DMS53 treated with DMSO at 0.1 percent for 48 hours (cell line): ENCODE data around the gene RASGRP3.

ENCODE experiments used
- DNase-seq: peaks from one replicate; lab custom pipeline; 2025; ENCODE audit not compliant: unreplicated experiment; lab: John Stamatoyannopoulos, UW

Gene RASGRP3

DNA sequence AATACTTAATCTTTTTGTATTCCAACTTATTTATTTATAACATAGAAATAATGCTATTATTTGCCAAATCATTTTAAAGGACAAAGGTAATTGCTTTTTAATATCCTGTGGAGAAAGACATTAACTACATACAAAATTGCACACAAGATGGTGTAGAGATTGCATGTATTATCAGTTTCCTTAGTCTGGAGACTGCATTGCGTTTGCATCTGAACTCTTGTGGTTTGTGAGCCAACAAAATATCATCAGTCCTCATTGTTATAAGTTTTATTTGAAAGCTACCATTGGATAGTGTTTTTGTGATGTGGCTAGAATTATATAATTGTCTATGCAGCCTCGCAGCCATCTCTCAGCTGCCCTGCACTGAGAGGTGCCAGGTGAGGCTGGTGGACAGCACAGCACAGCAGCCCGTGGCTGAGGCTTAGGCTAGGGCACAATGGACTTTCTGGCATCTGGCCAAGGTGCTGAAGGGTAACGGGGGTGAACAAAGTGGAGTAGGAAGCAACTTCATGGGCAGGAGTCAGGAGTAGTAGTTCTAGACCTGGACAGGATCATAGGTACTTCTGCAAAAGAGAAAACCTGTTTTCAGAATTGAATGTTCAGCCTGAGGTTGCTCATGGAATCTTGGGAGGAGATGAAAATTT is 15.1 kb downstream of the RASGRP3 start:
- no peak for DNase-seq

DNA sequence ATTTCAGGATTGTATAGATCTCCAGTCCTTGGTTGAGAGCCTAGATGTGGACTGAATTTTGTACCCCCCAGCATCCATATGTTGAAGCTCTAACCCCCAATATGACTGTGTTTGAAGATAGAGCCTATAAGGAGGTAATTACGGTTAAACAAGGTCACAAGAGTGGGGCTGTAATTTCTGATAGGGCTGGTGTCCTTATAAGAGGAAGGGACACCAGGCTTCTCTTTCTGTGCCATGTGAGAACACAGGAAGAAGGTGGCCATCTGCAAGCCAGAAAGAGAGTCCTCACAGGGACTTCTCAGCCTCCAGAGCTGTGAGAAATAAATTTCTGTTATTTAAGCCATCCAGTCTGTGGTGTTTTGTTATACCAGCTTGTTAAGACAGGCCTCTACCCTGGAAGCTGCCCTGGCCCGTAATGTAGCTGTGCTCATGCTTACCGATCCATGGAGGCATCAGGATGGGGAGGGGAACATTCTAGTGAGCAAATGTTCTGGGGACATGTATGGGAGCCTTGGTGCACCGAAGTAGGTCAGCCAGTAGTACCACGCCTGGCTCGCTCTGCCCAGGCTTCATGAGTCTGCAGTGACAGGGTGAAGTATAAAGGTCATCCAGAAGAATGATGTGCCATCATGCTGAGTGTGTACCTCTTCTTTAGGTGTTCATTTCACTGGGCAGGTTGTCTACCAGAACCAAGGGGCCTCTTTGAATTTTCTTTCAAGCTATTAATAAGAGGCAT is 16.1 kb downstream of the RASGRP3 start:
- no peak for DNase-seq

DNA sequence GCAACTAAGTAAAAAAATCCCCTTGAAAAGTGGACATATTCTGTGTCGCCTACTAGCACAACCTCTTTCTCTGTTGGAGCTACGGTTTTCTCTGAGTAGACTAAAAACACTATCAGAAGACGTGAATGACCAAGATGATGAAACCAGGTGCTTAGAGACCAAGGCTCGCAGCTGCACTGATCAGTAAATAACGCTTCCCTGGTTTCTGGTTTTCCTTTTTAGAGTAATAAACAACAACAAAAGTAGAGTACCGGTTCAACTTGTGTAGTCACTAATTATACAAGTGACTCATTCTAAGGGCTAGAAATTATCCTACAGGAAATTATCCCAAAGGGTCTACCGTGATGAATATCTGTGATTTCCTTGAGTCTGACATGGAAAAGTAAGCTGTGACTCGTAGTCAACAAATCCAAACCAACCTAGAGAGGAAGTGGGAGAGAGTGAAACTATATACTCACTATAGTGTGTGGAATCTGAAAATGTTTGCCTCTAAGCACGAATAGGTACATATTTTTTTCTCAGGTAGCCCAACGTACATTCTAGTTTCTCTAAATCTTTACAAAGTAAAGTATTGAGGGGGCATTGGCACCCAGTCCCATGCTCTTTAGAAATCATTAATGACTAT is 17.8 kb downstream of the RASGRP3 start:
- no peak for DNase-seq

DNA sequence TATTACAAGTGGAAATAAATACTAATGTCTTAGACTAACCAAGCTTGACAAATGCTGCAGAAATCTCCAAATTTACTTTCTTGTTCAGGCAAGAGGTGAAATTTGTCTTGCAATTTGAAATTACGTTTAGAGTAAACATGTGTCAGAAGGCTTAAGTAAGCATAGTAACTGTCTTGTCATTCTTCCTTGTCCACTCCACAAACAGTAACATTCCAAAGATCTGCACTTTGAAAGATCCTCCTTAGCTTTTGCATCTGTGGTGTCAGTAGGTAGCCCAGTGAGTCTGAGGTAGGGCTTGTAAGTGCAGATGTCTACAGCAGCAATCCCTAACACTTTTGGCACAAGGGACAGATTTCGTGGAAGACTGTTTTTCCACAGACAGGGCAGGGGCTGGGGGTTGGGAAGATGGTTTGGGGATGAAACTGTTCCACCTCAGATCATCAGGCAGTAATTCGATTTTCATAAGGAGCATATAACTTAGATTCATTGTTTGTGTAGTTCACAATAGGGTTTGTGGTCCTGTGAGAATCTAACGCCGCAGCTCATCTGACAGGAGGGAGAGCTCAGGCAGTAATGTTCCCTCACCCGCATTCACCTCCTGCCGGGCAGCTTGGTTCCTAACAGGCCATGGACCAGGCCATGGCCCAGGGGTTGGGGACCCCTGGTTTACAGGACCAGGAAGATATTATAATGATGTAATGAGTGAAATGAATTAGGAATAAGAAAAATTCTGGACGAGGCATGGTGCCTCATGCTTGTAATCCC is 18.6 kb downstream of the RASGRP3 start:
- DNase-seq, result no peak

DNA sequence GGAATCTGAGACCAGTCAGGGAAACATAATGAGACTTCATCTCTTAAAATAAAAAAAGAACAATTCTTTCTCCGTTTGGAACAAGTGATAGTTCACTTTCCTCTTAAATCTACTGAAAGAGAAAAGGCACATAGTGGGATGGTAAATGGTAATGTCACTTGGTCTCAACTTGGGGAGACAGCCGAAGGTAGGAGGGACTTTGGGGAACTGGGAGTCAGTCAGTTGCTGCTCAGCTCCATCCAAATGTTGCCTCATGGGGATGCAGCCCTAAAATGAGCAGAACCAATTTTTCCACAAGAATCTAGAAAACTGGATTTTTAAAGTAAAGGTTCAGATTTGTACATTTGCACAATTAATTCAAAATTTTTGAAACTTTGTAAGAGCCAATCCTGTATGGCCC is 19.2 kb downstream of the RASGRP3 start:
- no peak for DNase-seq

DNA sequence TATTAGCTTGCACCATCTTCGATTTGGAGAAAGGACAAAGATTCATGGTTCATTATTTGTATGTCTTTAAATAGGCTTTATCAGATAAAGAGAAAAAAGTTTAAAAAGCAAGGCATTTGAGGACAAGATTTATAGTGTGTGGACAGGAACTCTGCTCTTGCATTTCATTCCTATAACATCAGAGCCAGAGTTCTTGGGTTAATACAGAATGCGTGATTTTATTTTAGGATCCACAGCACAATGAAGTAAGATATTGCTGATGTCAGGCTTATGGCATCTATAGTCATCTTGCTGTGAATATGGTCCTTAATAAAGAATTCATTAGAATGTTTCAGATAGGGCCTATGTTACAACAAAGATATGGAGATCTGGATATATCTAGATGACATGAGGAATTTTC is 19.7 kb downstream of the RASGRP3 start:
- no peak for DNase-seq

DNA sequence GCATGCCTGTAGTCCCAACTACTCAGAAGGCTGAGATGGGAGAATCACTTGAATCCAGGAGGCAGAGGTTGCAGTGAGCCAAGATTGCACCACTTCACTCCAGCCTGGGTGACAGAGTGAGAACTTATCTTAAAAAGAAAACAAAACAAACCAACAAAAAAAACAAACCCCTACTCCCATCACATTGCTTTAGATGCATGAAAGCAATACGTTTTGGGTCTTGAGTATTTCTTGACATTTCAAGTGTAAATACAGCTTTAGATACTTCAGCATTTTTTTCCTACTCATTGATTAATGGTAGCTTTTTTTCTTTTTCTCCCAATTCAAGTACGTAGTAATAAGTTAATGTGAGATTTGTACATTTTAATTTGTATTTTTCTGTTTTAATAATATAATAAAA is 20.3 kb downstream of the RASGRP3 start:
- DNase-seq, result no peak

DNA sequence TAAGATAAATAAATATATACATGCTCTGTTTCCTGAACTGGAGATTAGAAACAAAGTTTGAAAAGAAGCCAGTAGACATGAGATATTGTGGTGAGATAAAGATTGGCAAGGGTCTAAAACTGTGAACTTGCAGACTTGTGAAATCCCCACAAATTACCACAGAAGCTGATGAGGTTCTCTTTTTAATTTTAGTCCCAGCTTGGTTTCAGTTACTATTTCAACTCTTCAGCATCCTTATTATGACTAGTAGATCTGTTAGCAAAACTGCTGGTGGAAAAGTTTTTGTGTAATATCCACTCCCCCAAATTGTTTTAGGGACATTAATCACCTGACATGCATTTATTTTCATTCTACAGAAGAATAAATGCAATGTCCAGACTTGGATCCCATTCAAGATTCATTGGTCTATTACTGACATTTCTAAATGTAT is 20.8 kb downstream of the RASGRP3 start:
- no peak for DNase-seq

DNA sequence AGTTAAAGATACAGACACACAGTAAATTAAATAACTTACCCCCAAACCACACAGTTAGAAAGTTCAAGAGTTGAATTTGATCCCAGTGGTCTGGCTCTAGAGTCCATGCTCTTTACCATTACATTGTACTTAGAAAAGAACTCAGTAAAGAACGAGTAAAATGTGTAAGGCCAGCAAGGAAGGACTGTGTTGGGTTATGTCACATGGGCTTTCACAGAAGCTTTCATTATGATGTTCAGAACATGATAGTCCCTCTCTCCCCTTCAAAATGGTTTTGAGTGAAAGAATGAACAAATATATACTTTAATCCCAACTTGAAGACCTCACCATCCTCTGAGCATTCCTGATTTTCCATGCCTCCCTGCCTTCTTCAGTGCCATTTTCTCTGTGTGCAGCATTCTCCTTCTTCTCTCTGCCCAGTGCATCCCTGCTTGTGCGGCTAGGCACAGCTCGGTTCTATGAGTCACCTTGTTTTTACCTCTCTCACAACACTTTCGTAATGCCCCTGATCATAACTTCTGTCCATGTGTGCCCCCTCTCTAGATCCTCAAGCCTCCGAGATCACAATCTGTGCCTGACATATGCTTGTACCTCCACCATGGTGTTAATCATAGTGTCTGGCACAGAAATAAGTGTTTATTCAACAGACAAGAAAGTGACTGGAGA is 22.0 kb downstream of the RASGRP3 start:
- DNase-seq, result no peak

DNA sequence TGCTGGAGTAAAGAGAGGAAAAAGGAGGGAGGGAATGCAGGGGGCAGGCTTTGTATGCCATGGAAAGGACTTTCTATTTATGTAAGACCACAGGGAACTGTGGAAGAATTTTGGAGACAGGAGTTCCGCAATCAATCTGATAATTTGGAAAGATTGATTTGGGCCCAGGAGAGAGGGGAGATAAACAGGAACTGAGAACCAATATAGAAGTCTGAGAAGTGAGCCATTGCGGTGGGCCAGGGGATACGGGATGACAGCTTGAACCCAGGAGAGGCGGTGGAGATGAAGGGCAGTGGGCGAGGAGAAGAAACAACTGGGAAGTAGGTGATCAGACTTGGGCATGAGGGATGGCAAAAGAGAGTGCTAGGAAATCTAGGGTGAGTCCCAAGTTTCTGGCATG is 23.7 kb downstream of the RASGRP3 start:
- no peak for DNase-seq

DNA sequence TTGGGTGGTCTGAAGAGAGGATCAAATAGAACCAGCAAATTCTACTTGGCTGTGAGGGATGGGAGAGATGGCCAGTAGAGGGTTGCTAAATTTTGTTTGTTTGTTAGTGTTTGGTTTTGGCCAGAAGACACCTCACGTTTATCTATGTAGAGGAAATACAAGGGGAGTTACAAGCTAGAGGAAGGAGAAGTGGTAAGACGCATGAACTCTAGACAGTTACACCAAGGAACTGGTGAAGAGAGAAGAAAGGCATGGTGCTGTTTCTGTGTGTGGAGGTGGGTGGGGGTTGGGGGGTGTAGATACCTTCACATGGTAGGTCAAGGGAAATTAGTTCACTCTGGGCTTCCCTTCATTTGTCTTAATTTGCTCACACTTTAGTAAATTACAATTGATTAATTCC is 25.6 kb downstream of the RASGRP3 start:
- no peak for DNase-seq

DNA sequence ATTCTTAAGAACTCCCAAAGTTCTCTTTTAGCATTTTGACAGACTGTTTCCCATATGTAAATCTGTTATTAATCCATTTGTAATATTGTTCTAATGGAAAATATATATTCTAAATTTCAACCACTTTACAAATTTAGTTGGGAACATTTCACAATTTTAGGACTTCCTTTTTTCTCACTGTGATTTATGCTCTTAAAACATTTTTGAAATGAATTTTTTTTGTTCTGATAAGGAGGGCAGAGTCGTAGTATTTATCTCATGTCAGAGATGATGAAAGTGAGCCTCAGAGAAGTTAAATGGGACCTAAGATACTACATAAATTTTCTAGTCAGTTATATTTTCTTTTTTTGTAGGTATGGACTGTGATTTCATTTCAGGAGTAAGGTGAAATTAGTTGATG is 26.6 kb downstream of the RASGRP3 start:
- no peak for DNase-seq

DNA sequence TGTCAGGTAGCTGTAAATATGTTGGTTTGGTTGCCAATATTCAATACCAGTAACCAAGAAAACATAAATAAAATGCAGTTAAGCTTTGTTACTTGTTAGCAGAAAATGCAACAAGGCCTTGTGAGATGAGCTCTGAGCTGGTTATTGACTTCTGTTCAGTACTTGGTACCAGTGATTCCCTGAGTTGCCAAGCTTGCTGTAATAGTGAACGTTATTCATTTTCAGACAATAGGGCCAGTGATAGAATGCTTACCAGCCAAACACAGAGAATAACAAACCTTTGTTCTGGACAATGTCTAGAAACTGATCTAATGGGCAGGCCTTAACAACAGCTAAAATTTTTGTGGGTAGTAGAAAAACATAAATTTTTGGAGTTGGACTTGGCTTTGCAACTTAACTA is 29.5 kb downstream of the RASGRP3 start:
- no peak for DNase-seq

DNA sequence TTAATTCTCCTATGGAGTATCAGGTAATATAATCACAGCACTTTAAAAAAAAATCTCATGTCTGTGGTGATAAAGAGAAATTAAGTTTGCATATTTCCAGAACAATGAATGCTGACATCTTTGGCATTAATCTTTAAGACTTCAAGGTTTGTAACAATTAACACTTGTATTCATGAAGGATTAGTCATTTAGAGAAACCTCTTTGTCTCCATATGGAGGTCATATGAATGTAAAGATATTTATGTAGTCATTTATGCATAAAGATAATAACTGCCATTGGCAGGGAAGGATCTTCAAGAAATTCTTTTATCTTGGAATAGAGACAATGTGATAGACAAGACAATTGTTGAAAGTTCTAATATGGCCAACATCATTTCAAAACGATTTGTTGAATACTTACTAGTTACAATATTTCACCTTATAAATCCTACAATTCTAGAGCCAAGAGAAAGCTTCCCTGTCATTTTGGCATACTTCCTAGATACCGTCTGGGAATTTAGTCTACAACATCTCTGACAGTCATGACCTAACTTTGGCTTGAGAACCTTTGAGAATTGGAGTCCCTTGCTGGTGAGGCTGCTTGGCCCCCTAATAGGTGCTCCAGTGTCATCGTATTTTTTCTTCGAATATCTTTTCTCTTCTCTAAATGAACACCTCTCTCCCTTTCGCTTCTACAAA is 33.6 kb downstream of the RASGRP3 start:
- no peak for DNase-seq

DNA sequence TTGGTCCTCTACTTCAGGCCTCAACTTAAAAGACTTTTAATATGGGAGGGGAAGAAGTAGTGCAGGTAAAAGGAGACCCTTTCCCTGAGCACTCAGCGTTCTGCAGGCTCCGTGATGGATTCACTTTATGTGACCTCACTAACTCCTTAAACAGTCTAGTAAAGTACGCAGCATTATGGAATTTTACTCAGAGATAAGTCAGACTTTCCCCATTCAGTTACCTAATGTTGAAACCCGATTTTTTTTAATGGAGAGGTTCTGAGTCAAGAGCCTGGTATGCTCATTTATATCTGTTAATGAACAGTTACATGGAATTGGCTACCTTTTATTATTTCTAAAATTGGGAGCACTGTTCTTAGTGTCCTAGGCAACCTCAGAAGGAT is 34.1 kb downstream of the RASGRP3 start:
- no peak for DNase-seq

DNA sequence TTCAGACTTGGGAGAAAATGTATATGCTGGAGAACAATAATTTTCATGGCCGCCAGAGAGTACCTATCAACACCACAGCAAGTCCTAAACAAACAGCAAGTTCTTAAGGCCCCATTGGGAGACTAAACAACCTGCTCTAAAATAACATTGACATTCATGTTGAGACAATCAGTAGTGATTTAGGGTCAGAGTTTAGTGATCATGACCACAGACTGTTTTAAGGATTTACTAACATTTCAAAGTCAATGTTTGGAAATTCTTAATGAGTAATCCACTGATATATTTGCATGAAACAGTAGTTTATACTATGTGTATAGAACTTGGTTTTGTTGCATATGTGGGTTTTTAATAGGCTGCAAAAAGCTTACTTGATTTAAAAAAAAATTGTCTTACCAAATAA is 34.7 kb downstream of the RASGRP3 start:
- DNase-seq, result no peak

DNA sequence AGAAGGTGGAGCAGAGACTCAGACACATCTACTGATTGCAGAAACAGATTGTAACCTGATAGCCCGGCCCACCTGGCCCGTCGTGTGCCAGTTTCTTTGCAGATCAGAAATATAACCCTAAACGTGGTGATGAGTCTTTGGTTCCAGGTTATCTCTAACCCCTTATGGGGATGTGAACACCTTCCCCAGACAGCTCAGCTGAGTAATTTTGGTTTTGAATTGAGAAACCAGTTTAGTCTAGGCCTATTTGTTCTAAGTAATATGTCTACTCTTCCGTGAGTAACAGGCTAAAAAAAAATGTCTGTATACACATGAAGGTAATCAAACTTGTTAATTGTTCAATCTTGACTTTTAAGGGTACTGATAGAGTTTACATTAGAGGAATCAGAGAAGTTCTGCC is 35.7 kb downstream of the RASGRP3 start:
- DNase-seq, result no peak

DNA sequence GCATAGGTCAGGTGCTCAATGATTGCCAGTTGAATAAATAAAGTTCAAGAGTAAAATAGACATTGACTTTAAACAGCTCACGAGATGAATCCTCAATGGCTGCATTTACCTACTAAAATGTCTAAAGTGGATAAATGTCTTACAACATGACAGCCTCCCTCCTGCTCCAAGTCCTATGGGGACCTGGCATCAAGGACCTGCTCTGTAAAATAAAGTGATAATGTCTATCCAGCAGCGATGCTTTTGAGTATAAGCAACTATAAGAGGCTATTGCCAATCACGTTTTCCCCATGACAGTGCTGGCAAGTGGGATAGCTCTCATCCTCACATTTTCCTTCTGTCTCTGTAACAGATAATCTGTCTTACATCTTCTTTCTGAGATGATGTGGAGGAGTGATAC is 37.0 kb downstream of the RASGRP3 start:
- no peak for DNase-seq

DNA sequence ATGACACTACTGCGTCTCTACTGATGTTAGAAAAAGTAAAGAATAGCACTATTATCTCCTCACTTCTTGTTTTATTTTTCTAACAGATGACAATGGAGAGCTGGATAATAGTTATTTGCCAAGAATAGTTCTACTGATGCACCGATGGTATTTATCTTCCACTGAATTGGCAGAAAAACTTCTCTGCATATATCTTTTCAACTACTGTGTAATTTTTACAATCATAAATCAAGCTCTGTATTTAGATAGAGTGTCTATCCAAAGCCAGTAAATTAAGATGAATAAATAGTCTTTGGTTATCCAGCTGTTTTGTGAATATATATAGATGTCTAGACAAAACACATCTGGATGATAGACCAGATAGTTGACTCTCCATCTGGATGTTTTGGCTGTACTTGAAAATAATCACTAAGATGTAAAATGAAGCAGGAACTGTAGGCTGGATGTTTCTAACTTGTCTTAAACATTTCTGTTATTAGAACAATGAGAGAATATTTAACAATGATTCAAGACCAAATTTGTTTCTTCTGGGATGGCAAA is 40.1 kb downstream of the RASGRP3 start:
- DNase-seq, result no peak

DNA sequence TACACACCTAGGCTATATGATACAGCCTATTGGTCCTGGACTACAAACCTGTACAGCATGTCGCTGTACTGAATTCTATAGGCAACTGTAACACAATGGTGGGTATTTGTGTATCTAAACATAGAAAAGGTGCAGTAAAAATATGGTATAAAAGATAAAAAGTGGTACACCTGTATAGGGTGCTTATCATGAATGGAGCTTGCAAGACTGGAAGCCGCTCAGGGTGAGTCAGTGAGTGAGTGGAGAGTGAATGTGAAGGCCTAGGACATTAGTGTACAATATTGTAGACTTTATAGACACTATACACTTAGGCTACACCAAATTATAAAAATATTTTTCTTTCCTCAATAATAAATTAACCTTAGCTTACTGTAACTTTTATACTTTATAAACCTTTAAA is 41.8 kb downstream of the RASGRP3 start:
- DNase-seq, result no peak
